MM.1S (cell line): ENCODE measurements around the gene ST3GAL3.

Source experiments
- DNase-seq: peaks from one replicate; pipeline ENCODE4 v3.0.0-alpha.2; 2015
- H2AFZ ChIP-seq: fragments of 300-600 bp; sonication (generic); 2 replicates; pipeline ENCODE4 v1.6.0; 2016; ENCODE audit warnings: antibody characterized with exemption, low read length
- H3F3A ChIP-seq: fragments of 300-600 bp; sonication (generic); 2 replicates; pipeline ENCODE4 v1.6.1; 2016; ENCODE audit warnings: mild to moderate bottlenecking, antibody characterized with exemption, low read length, moderate library complexity, mixed read lengths; ENCODE audit not compliant: insufficient read depth
- H3K27ac ChIP-seq: fragments of 300-600 bp; sonication (generic); 2 replicates; pipeline ENCODE4 v1.5.1; 2016; ENCODE audit warnings: mild to moderate bottlenecking, low read length
- H3K27me3 ChIP-seq: fragments of 300-600 bp; sonication (generic); replicated peaks from 2 replicates; pipeline ENCODE4 v1.6.0; 2016; ENCODE audit warnings: low read length; ENCODE audit not compliant: insufficient read depth
- H3K36me3 ChIP-seq: fragments of 300-600 bp; sonication (generic); replicated peaks from 2 replicates; pipeline ENCODE4 v1.6.1; 2016; ENCODE audit warnings: mild to moderate bottlenecking, low read length, mixed read lengths; ENCODE audit not compliant: insufficient read depth
- H3K4me1 ChIP-seq: fragments of 300-600 bp; sonication (generic); 2 replicates; pipeline ENCODE4 v1.6.1; 2016; ENCODE audit warnings: low read length, mixed read lengths
- H3K4me2 ChIP-seq: fragments of 300-600 bp; sonication (generic); 2 replicates; pipeline ENCODE4 v1.6.0; 2016; ENCODE audit warnings: low read depth, low read length
- H3K4me3 ChIP-seq: fragments of 300-600 bp; sonication (generic); 2 replicates; pipeline ENCODE4 v1.5.1; 2016; ENCODE audit warnings: low read length, mixed read lengths
- H3K79me2 ChIP-seq: fragments of 300-600 bp; sonication (generic); 2 replicates; pipeline ENCODE4 v1.6.1; 2016; ENCODE audit warnings: mixed run types, low read length, mixed read lengths
- H3K9ac ChIP-seq: fragments of 300-600 bp; sonication (generic); 2 replicates; pipeline ENCODE4 v1.6.1; 2016; ENCODE audit warnings: low read length, mixed read lengths
- H3K9me2 ChIP-seq: fragments of 300-600 bp; sonication (generic); replicated peaks from 2 replicates; pipeline ENCODE4 v1.6.1; 2016; ENCODE audit warnings: mild to moderate bottlenecking, low read length, mixed read lengths; ENCODE audit not compliant: insufficient read depth
- H3K9me3 ChIP-seq: fragments of 300-600 bp; sonication (generic); replicated peaks from 2 replicates; pipeline ENCODE4 v1.6.1; 2016; ENCODE audit warnings: mild to moderate bottlenecking, low read length, mixed read lengths; ENCODE audit not compliant: insufficient read depth
- H4K20me1 ChIP-seq: fragments of 300-600 bp; sonication (generic); 2 replicates; pipeline ENCODE4 v1.6.1; 2016; ENCODE audit warnings: mild to moderate bottlenecking, low read length, moderate library complexity, mixed read lengths; ENCODE audit not compliant: insufficient read depth
- CTCF ChIP-seq: fragments of 300-600 bp; sonication (generic); IDR thresholded peaks from 2 replicates; pipeline ENCODE4 v1.5.1; 2016; ENCODE audit warnings: antibody characterized with exemption, low read length, mixed read lengths
- EZH2 ChIP-seq: fragments of 300-600 bp; sonication (generic); optimal IDR thresholded peaks from 2 replicates; pipeline ENCODE3; 2017; ENCODE audit warnings: low read depth, mild to moderate bottlenecking, antibody characterized with exemption, low read length, mixed read lengths
- EZH2phosphoT487 ChIP-seq: fragments of 300-600 bp; sonication (generic); IDR thresholded peaks from 2 replicates; pipeline ENCODE4 v1.6.1; 2018; ENCODE audit warnings: antibody characterized with exemption, low read length

Gene ST3GAL3

GRCh38 chr1:43898981-43899380 lies 191.6 kb downstream of the ST3GAL3 start:
- TF ChIP-seq EZH2phosphoT487: no peak
- no peak for TF ChIP-seq EZH2
- TF ChIP-seq CTCF: no peak
- no peak for DNase-seq
- H3K9me3 ChIP-seq: no peaks in the 10 kb centered on the region
- no peaks in the 10 kb centered on the region for H3K4me1 ChIP-seq
- no peak overlapping the region for H3K27ac ChIP-seq
- no peaks in the 10 kb centered on the region for H3F3A ChIP-seq
- no peaks in the 10 kb centered on the region for H4K20me1 ChIP-seq
- H3K79me2 ChIP-seq: no peaks in the 10 kb centered on the region
- H3K4me2 ChIP-seq: no peak overlapping the region
- no peak overlapping the region for H3K9ac ChIP-seq
- no peaks in the 10 kb centered on the region for H3K9me2 ChIP-seq
- H3K36me3 ChIP-seq: no peaks in the 10 kb centered on the region
- H3K4me3 ChIP-seq: no peak overlapping the region
- H3K27me3 ChIP-seq: no peaks in the 10 kb centered on the region
- H2AFZ ChIP-seq: no peak overlapping the region

- Histone ChIP-seq H2AFZ (no peak overlapping the region), H3K27me3 (no peaks in the 10 kb centered on the region), H3F3A (no peaks in the 10 kb centered on the region), H3K9me3 (no peaks in the 10 kb centered on the region), H3K9me2 (no peaks in the 10 kb centered on the region), H3K36me3 (no peaks in the 10 kb centered on the region), H3K27ac (no peak overlapping the region), H3K79me2 (no peaks in the 10 kb centered on the region), H3K4me1 (no peaks in the 10 kb centered on the region), H3K4me2 (no peak overlapping the region), H4K20me1 (no peaks in the 10 kb centered on the region), H3K9ac (no peak overlapping the region), H3K4me3 (no peak overlapping the region)
- DNase-seq: no peak
- TF ChIP-seq CTCF: no peak
- no peak for TF ChIP-seq EZH2
- TF ChIP-seq EZH2phosphoT487: no peak
These were observed 193.1 kb downstream of the ST3GAL3 start for GRCh38 chr1:43900386-43900785.

GRCh38 chr1:43901196-43901961 lies 194.0 kb downstream of the ST3GAL3 start:
- Histone ChIP-seq H4K20me1 (no peaks in the 10 kb centered on the region), H3K36me3 (no peaks in the 10 kb centered on the region), H3K27ac (no peak overlapping the region), H3K9ac (no peak overlapping the region), H3K79me2 (no peaks in the 10 kb centered on the region), H3K27me3 (no peaks in the 10 kb centered on the region), H3K9me2 (no peaks in the 10 kb centered on the region), H3K4me1 (no peaks in the 10 kb centered on the region), H3K9me3 (no peaks in the 10 kb centered on the region), H2AFZ (no peak overlapping the region), H3K4me2 (no peak overlapping the region), H3F3A (no peaks in the 10 kb centered on the region), H3K4me3 (no peak overlapping the region)
- TF ChIP-seq EZH2phosphoT487 (no peak), CTCF (no peak), EZH2 (no peak)
- DNase-seq: no peak
